Trophoblast cell (in vitro differentiated cells and primary cell): ENCODE measurements around the gene TMPRSS3.
A peak's percentile ranks its signal among the peaks of the same experiment; 100 is the strongest.

Experiments
- DNase-seq, 2 donors: peaks; one replicate each; pipeline ENCODE4 v3.0.0-alpha.2; 2016
- H2AFZ ChIP-seq: 2 replicates; pipeline ENCODE4 v1.6.1; 2013; ENCODE audit warnings: low read length, moderate library complexity, mild to moderate bottlenecking; ENCODE audit not compliant: insufficient read depth, poor library complexity
- H2AK5ac ChIP-seq: 2 replicates; pipeline ENCODE4 v1.6.1; 2013; ENCODE audit warnings: mild to moderate bottlenecking, low read length
- H2BK120ac ChIP-seq: 2 replicates; pipeline ENCODE4 v1.6.1; 2013; ENCODE audit warnings: low read length, mild to moderate bottlenecking, moderate library complexity; ENCODE audit not compliant: insufficient read depth, poor library complexity
- H2BK12ac ChIP-seq: 2 replicates; pipeline ENCODE4 v1.6.1; 2013; ENCODE audit warnings: mild to moderate bottlenecking, low read length, moderate library complexity
- H2BK5ac ChIP-seq: 2 replicates; pipeline ENCODE4 v1.6.1; 2013; ENCODE audit warnings: low read length, low read depth, moderate library complexity, mild to moderate bottlenecking; ENCODE audit not compliant: poor library complexity
- H3K14ac ChIP-seq: 2 replicates; pipeline ENCODE4 v1.6.1; 2013; ENCODE audit warnings: mild to moderate bottlenecking, low read length
- H3K18ac ChIP-seq: 2 replicates; pipeline ENCODE4 v1.6.1; 2013; ENCODE audit warnings: mild to moderate bottlenecking, low read length
- H3K23ac ChIP-seq: 2 replicates; pipeline ENCODE4 v1.6.1; 2013; ENCODE audit warnings: low read length
- H3K27ac ChIP-seq: 2 replicates; pipeline ENCODE4 v1.5.1; 2013; ENCODE audit warnings: low read depth, mild to moderate bottlenecking, inconsistent platforms, low read length, moderate library complexity
- H3K27me3 ChIP-seq: 2 replicates; pipeline ENCODE4 v1.6.1; 2013; ENCODE audit warnings: inconsistent platforms, mild to moderate bottlenecking, low read length, moderate library complexity; ENCODE audit not compliant: insufficient read depth
- H3K36me3 ChIP-seq, 2 experiments: 1 replicate in 1 of 2; 2 replicates in 1 of 2; pipeline ENCODE4 v1.6.1; 2013; ENCODE audit warnings: low read length in 2 of 2, mild to moderate bottlenecking in 2 of 2, moderate library complexity in 1 of 2; ENCODE audit not compliant: insufficient read depth in 2 of 2, control insufficient read depth in 1 of 2
- H3K4ac ChIP-seq: 2 replicates; pipeline ENCODE4 v1.6.1; 2013; ENCODE audit warnings: low read depth, mild to moderate bottlenecking, low read length, moderate library complexity
- H3K4me1 ChIP-seq, 2 experiments: 1 replicate in 1 of 2; 2 replicates in 1 of 2; pipeline ENCODE4 v1.6.1; 2013; ENCODE audit warnings: low read length in 2 of 2, mild to moderate bottlenecking in 2 of 2, moderate library complexity in 1 of 2; ENCODE audit not compliant: insufficient read depth in 2 of 2, control insufficient read depth in 1 of 2
- H3K4me2 ChIP-seq: 2 replicates; pipeline ENCODE4 v1.6.1; 2013; ENCODE audit warnings: inconsistent platforms, mild to moderate bottlenecking, low read length, moderate library complexity
- H3K4me3 ChIP-seq: 2 replicates; pipeline ENCODE4 v1.5.1; 2013; ENCODE audit warnings: mild to moderate bottlenecking, low read depth, low read length, inconsistent platforms
- H3K79me1 ChIP-seq: one replicate; pipeline ENCODE4 v1.6.1; 2013; ENCODE audit warnings: low read length
- H3K79me2 ChIP-seq: 2 replicates; pipeline ENCODE4 v1.6.1; 2013; ENCODE audit warnings: low read length, mild to moderate bottlenecking; ENCODE audit not compliant: control insufficient read depth, insufficient read depth, poor library complexity
- H3K9ac ChIP-seq: 2 replicates; pipeline ENCODE4 v1.6.1; 2013; ENCODE audit warnings: mild to moderate bottlenecking, low read length
- H3K9me3 ChIP-seq: 2 replicates; pipeline ENCODE4 v1.6.1; 2013; ENCODE audit warnings: low read depth, mild to moderate bottlenecking, control low read depth, inconsistent platforms, low read length; ENCODE audit not compliant: insufficient read depth
- H4K12ac ChIP-seq: 2 replicates; pipeline ENCODE4 v1.6.1; 2013; ENCODE audit warnings: low read depth, mild to moderate bottlenecking, low read length, moderate library complexity
- H4K8ac ChIP-seq: 2 replicates; pipeline ENCODE4 v1.6.1; 2013; ENCODE audit warnings: low read depth, mild to moderate bottlenecking, low read length, moderate library complexity
- H4K91ac ChIP-seq: one replicate; pipeline ENCODE4 v1.6.1; 2013; ENCODE audit warnings: low read depth, mild to moderate bottlenecking, low read length, moderate library complexity
- WGBS: extraction: QIAGEN DNeasy Blood & Tissue Kit; methylation state at CpG from one replicate; pipeline ENCODE4 v1.1.7; 2013; ENCODE audit warnings: missing lambda C conversion rate; ENCODE audit not compliant: insufficient read length, insufficient coverage; ENCODE audit errors: extremely low coverage; 5-methylcytosine and 5-hydroxymethylcytosine counted together

TMPRSS3 gene

GRCh38 chr21:42395302-42395701 is 550 bp downstream of the TMPRSS3 start:
- no CpG with 5 or more reads among the region's 11 CpGs for WGBS
- Histone ChIP-seq H3K9me3 (no peaks in the 10 kb centered on the region), H2BK12ac (no peak overlapping the region), H3K4ac (no peak overlapping the region), H3K27me3 (no peaks in the 10 kb centered on the region), H3K9ac (no peak overlapping the region), H2AK5ac (no peak overlapping the region), H3K79me1 (no peaks in the 10 kb centered on the region), H2AFZ (no peak overlapping the region), H3K18ac (no peak overlapping the region), H2BK120ac (no peak overlapping the region), H3K27ac (no peak overlapping the region), H3K23ac (no peak overlapping the region), H3K14ac (no peak overlapping the region), H3K36me3 (no peaks in the 10 kb centered on the region), H4K91ac (no peak overlapping the region), H3K4me1 (no peaks in the 10 kb centered on the region), H2BK5ac (no peak overlapping the region), H4K8ac (no peak overlapping the region), H3K4me3 (no peak overlapping the region), H3K79me2 (no peaks in the 10 kb centered on the region), H3K4me2 (no peak overlapping the region), H4K12ac (no peak overlapping the region)
- no peak for DNase-seq

GRCh38 chr21:42393443-42393950 is 2.4 kb downstream of the TMPRSS3 start:
- DNase-seq, result no peak
- H3K23ac ChIP-seq, result no peak overlapping the region
- no peak overlapping the region for H2AFZ ChIP-seq
- no peaks in the 10 kb centered on the region for H3K79me1 ChIP-seq
- no peaks in the 10 kb centered on the region for H3K36me3 ChIP-seq
- H4K12ac ChIP-seq, result no peak overlapping the region
- no peak overlapping the region for H2BK5ac ChIP-seq
- no peaks in the 10 kb centered on the region for H3K9me3 ChIP-seq
- H2BK120ac ChIP-seq, result no peak overlapping the region
- H2AK5ac ChIP-seq, result no peak overlapping the region
- WGBS, result no CpG with 5 or more reads among the region's 8 CpGs
- no peak overlapping the region for H4K91ac ChIP-seq
- no peak overlapping the region for H3K4ac ChIP-seq
- no peak overlapping the region for H3K27ac ChIP-seq
- H2BK12ac ChIP-seq, result no peak overlapping the region
- H3K27me3 ChIP-seq, result no peaks in the 10 kb centered on the region
- H3K4me1 ChIP-seq, result no peaks in the 10 kb centered on the region
- H3K9ac ChIP-seq, result no peak overlapping the region
- no peak overlapping the region for H3K18ac ChIP-seq
- no peak overlapping the region for H3K4me3 ChIP-seq
- H4K8ac ChIP-seq, result no peak overlapping the region
- H3K79me2 ChIP-seq, result no peaks in the 10 kb centered on the region
- H3K4me2 ChIP-seq, result no peak overlapping the region
- H3K14ac ChIP-seq, result no peak overlapping the region

GRCh38 chr21:42392731-42393442 is 3.0 kb downstream of the TMPRSS3 start:
- no peak overlapping the region for H2BK5ac ChIP-seq
- H3K4me1 ChIP-seq, result no peaks in the 10 kb centered on the region
- H3K4me3 ChIP-seq, result no peak overlapping the region
- H3K27me3 ChIP-seq, result no peaks in the 10 kb centered on the region
- no peak overlapping the region for H4K8ac ChIP-seq
- no peaks in the 10 kb centered on the region for H3K9me3 ChIP-seq
- no peak overlapping the region for H2BK12ac ChIP-seq
- no peak overlapping the region for H2AFZ ChIP-seq
- no peak overlapping the region for H3K18ac ChIP-seq
- H3K9ac ChIP-seq, result no peak overlapping the region
- H3K27ac ChIP-seq, result no peak overlapping the region
- H4K12ac ChIP-seq, result no peak overlapping the region
- H3K23ac ChIP-seq, result no peak overlapping the region
- no peak overlapping the region for H2BK120ac ChIP-seq
- no peaks in the 10 kb centered on the region for H3K79me1 ChIP-seq
- H3K4ac ChIP-seq, result no peak overlapping the region
- no peaks in the 10 kb centered on the region for H3K79me2 ChIP-seq
- H2AK5ac ChIP-seq, result no peak overlapping the region
- H4K91ac ChIP-seq, result no peak overlapping the region
- H3K4me2 ChIP-seq, result no peak overlapping the region
- WGBS, result no CpG with 5 or more reads among the region's 17 CpGs
- DNase-seq, result peak; percentile 51 to 79
- H3K36me3 ChIP-seq, result no peaks in the 10 kb centered on the region
- H3K14ac ChIP-seq, result no peak overlapping the region

- H3K9ac ChIP-seq, result no peak overlapping the region
- H3K14ac ChIP-seq, result no peak overlapping the region
- no peak overlapping the region for H3K4ac ChIP-seq
- no peak overlapping the region for H3K27ac ChIP-seq
- H3K4me3 ChIP-seq, result no peak overlapping the region
- H2AFZ ChIP-seq, result no peak overlapping the region
- H4K91ac ChIP-seq, result no peak overlapping the region
- H2BK120ac ChIP-seq, result no peak overlapping the region
- H3K79me2 ChIP-seq, result no peaks in the 10 kb centered on the region
- H4K12ac ChIP-seq, result no peak overlapping the region
- no peak overlapping the region for H2BK5ac ChIP-seq
- no peak overlapping the region for H3K4me2 ChIP-seq
- H3K79me1 ChIP-seq, result no peaks in the 10 kb centered on the region
- no peak overlapping the region for H3K23ac ChIP-seq
- no peaks in the 10 kb centered on the region for H3K36me3 ChIP-seq
- no peak overlapping the region for H3K18ac ChIP-seq
- H2BK12ac ChIP-seq, result no peak overlapping the region
- H3K27me3 ChIP-seq, result no peaks in the 10 kb centered on the region
- no peaks in the 10 kb centered on the region for H3K4me1 ChIP-seq
- no peak overlapping the region for H4K8ac ChIP-seq
- no CpG with 5 or more reads among the region's 5 CpGs for WGBS
- peaks cover 1% of the 10 kb centered on the region for H3K9me3 ChIP-seq
- no peak overlapping the region for H2AK5ac ChIP-seq
- DNase-seq, result peak in 1 of 2 donors; percentile 6
Measured at GRCh38 chr21:42391297-42391696, 4.6 kb downstream of the TMPRSS3 start.
